Stimulated activated CD4-positive, alpha-beta T cell treated with anti-CD3 and anti-CD28 coated beads, Interleukin-2, amount 100 ng/mL, for 24 hours (primary cell): ENCODE data around the gene ALPK1.

Experiments
- DNase-seq, 2 donors: peaks; one replicate each; pipeline ENCODE4 v3.0.0-alpha.2; 2020

Gene ALPK1

DNA sequence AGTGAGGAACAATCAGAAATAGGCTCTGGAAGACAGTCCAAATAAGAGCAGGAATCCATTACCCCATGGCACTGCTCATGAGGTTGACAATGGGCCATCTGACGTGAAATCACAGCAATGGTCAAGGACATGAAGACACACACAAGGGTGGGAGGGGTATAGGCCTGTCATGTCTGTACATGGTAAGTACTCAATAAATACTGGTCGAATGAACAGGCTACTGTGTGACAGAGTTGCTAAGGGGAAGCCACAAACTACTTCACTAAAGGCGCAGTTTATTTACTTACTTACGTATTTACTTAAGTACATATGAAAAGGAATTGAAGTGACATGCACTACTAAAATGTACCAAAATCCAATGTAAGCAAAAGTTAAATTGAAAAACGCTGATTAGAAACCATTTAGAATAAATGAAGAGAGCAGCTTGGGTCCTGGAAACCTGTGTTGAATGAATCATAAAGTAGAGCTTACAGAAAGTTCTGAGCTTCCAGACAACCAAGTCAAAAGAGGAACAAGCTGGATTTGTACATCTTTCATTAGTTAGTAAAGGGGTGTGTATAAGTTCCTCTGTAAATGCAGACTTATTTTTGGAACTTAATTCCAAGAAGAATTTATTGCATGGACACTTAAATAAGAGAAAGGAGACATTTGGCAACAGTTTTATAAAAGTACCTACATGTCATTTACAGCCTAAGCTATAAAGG, 32.7 kb downstream of the ALPK1 start:
- no peak for DNase-seq

DNA sequence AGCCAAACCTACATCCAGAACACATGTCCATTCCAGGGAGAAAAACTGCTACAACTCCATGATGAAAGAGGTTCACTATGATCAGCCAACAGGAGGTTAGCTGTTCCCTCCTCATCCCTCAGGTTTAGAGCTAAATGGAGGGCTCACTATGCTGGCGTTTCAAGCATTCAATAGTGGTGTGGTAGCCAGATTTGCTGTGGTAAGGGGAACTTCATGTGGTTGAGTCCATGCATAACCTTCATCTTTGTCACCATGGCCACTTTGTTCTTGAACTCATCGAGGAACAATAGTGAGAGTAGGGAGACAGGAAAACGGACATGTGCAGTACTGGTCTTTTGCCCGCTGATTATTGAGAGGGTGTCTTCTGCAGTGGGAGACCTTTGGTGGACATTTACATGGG, 33.8 kb downstream of the ALPK1 start:
- no peak for DNase-seq

DNA sequence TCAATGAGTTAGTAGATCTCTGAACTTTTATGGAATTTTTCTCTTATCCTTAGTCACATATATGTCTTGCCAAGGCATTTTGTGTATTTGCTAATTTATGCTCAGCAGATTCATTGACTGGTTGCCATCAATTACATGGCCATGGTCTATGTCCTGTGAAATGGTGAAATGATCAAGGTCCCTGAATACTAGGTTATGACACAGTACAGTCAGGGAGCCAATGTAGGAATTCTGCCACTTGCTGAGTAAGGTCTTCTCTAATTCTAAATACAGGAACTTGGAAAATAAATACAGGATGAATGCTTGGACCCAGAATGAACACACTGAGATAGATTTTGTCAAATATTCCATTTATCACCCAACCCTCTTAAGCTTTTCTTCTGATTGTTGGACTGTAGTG, 35.2 kb downstream of the ALPK1 start:
- DNase-seq: no peak

DNA sequence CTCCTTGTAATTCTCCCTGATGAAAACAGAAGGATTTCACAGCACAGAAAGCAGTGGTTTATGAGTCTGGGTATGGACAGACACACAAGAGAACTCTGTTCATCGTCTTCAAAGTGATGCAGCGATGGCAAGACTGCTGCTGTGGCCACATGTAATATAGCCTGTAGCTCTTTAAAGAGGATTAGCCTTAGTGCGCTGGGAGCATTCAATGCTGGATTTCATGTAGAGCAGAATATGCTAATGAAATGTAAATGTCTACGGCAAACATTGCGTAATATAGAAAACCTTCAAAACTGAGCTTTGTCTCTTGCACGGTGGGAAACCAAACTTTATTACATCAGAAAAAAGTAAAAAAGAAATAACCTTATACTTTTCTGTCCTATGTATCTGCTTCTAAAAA, 42.9 kb downstream of the ALPK1 start:
- DNase-seq: no peak

DNA sequence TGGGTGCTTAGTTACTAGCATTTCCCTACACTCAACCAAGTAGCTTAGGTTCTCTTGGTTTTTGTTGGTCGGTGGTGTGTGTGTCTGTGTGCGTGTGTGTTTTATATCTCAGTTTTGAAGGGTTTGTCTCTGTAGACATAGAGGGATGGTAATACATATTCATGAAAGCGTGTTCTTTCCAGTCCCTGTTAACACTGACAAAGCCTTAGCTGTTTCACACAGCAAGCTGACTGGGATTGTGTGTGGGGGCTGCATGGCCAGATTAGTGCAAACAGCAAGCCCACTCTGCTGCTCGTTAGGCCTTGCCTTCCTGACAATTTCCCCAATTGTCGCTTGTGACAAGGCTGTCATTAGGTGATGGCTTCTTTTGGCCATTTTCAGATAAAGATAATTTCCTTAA, 43.9 kb downstream of the ALPK1 start:
- no peak for DNase-seq

DNA sequence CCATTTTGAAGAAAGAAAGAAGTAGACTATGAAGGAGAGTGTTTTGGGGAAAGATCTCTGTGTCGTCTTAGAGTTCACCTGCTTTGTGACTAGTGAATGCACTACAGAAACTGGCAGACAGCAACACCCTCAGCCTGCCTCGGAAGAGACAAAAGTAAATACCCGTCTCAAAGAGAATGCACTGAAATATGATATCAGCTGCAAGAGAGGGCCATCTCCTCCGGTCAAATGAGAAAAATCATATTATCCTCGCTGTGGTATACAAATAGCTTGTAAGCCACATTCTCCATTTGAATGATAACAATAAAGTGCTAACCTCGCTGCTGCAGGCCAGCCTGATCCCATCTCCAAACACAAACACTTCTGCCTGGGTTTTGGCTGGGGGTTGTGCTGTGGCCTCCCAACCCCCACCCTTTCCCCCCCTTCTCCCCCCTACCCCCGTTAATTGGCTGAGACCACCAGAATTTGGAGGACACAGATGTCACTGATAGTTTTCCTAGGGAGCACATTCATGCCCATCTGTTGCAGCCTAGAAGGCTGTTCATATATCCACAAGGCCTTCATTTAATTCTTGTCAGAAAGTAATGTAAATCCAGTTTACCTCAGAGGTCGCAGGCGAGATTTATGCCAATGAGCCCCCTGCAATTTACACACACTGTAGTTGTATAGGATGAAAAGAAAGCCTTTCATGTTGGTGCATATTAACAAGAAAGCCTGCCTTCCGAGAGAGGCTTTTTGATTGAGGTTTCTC, 46.3 kb downstream of the ALPK1 start:
- no peak for DNase-seq

DNA sequence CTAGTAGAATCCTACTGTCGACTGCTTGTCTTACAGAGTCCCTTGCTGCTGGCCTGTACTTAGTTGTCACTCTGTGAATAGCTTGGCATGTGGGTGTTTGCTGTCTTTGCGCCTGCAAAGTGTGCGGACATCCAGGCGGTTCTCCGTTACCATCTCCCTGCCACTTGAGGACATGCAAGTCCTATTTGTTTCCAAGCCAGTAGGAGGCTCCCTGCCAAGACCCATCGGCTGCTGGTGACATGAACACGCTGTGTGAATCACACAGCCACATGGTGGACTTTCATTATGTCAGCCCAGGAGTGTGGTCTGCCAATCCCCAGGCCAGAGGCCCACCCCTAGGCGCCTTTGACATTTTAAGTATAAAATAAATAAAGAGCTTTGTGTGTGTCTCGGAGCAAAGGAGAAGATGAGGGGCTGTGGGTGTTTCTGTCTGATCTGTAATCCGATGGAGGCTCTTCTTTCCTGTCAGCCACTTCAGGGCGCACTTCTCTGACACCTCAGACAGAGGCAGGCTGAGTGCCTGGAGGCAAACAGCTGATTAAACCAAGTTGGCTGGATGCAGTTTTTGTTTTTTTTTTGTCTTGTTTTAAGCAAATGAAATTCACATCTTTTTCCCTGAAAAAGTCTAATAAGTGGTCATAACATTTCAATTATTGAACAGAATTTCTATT, 51.5 kb downstream of the ALPK1 start:
- no peak for DNase-seq

DNA sequence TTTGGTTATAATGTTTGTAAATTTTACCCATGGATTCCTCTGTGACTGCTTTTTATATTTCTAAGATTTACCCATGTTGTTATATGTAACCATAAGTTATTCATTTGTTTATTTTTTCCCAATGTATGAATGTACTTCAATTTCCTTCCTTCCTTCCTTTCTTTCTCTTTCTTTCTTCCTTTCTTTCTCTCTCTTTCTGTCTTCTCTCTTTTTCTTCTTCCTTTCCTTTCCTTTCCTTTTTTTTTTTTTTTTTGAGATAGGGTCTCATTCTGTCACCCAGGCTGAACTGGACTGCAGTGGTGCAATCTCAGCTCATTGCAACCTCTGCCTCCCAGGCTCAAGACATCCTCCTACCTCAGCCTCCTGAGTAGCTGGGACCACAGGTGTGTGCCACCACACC, 55.6 kb downstream of the ALPK1 start:
- DNase-seq: no peak

DNA sequence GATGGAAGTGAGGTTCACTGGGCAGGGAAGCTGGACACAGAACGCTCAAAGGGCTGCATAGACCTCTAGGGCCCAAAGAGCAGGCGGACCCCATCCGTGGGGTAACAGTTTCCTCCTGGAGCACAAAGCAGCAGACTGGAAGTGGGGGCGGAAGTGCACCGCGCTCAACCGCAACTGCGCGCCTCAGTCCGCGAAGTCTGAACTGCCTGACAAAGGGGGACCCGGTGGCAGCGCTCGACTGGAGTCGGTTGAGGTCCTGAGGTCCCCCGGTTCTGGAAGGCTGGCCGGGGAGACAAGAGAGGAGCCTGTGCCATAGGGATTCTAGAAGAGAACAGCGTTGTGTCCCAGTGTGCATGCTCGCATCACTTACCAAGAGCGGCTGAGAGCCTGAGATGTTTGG, 58.5 kb downstream of the ALPK1 start:
- no peak for DNase-seq

DNA sequence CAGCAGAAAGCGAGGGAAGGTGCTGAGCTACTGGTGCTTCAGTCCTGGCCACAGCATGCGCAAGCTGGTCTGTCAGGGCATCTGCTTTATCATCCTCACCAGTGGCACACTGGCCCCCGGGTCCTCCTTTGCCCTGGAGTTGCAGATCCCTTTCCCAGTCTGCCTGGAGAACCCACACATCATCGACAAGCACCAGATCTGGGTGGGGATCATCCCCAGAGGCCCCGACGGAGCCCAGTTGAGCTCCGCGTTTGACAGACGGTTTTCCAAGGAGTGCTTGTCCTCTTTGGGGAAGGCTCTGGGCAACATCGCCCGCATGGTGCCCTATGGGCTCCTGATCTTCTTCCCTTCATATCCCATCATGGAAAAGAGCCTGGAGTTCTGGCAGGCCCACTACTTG, 60.3 kb downstream of the ALPK1 start:
- no peak for DNase-seq

DNA sequence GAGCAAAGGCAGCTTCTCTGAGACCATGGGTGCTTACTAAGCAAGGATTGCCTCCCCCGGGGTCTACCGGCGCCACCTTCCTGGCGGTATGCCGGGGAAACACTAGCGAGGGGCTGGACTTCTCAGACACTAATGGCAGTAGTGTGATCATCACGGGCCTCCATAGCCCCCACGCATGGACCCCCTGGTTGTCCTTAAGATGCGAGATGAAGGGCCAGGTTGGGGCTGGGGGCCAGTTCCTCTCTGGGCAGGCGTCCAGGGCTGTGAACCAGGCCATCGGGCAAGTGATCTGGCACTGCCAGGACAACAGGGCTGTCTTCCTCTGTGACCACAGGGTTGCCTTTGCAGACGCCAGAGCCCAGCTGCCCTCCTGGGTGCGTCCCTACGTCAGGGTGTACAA, 60.7 kb downstream of the ALPK1 start:
- no peak for DNase-seq

DNA sequence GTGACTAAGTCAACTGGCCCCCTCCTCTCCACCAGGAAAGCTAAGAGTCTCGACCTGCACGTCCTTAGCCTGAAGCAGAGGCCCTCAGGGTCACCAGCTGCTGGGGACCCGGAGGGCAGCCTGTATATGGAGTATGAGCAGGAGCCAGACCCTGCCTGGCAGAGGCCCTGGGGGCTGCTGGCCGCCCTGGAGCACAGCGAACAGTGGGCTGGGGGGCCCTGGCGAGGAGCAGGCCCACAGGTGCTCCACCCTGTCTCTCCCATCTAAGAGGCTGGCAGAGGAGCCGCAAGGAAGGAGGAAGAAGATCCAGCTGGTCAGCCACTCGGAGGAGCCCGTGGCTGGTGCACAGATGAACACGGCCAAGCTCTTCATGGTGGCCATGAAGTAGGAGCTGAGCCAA, 61.2 kb downstream of the ALPK1 start:
- no peak for DNase-seq

DNA sequence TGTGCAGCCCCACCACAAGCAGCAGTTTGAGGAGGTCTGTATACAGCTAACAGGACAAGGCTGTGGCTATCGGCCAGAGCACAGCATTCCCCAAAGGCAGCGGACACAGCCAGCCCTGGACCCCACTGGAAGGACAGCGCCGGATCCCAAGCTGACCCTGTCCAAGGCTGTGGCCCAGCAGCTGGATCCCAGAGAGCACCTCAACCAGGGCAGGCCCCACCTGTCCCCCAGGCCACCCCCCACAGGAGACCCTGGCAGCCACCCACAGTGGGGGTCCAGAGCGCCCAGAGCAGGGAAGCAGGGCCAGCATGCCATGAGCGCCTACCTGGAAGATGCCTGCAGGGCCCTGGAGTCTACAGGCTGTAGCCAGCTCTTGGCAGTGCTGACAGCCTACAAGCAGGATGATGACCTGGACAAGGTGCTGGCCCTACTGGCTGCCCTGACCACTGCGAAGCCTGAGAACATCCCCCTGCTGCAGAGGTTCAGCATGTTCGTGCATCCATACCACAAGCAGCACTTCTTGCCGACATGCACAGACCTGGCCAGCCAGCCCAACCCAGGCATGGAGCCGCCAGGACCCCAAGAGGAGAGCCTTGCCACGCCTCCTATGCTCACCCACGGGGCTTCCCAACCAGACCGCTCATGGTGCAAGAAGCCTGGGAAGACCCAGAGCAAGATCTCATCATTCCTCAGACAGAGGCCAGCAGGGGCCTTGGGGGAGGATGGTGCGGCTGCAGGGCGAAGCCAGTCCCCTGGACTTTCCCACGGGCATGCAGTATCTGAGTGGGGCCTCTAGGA, 62.0 kb downstream of the ALPK1 start:
- no peak for DNase-seq

DNA sequence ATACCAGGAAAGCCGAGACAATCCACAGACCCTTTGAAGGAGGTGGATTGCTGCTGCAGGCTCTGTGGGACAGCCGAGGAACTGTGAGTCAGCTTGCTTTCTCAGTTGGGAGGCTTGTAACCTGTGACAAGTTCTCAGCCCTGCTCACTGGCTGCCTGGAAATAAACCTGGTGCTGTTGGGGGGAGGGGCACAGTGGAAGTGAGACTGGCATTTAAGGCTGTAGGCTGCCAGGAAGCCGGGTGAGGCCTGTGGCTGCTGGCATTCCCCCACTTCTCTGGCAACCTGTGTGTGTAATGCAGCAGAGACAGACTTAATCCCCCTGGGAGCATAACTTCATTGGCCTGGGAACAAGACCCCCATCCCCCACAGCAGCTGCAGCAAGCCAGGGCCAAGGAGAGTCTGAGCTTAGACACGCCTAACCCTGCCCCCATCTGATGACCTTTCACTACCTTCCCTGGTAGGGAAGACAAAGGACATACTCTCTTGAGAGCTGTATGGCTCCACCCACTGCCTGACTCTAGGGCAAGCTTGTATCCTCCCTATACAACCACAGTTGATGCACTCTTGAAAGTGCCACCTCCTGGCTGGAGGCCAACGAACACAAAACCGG, 64.1 kb downstream of the ALPK1 start:
- DNase-seq: no peak

DNA sequence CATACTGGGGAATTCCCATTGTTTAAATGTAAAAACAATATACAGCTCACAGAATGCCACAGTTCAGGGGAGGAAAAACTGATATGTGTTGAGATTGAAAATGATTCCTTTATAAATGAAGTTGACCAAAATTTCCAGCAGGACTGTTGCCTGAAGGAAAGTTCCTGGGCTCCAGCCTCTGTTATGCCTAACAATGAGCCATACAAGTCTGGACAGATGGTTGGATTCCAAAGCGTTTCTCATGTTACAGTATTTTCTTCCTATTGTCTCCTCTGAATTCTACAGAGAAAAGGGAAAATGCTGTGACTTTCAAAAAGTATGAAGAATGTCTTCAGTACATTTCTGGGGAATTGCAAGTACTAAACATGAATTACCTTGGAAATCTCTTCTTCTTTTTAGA, 73.3 kb downstream of the ALPK1 start:
- DNase-seq: no peak

DNA sequence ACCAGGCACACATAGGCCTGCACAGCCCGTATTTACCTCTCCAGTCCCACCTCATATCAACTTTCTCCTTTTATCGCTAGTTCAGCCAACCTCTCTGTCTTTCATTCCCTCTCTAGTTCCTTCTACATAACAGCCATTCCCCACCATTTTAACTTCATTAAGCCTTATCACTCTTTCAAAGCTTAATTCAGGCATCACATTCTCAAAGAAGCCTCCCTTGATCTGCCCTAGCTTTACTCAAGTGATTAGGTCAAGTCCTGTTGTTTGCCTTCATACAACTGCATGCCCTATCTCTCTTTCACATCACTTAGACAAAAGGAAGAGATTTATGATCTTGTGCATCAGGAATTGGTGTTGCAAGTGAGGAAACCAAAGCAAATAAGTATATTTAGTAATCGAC, 74.2 kb downstream of the ALPK1 start:
- DNase-seq: no peak

DNA sequence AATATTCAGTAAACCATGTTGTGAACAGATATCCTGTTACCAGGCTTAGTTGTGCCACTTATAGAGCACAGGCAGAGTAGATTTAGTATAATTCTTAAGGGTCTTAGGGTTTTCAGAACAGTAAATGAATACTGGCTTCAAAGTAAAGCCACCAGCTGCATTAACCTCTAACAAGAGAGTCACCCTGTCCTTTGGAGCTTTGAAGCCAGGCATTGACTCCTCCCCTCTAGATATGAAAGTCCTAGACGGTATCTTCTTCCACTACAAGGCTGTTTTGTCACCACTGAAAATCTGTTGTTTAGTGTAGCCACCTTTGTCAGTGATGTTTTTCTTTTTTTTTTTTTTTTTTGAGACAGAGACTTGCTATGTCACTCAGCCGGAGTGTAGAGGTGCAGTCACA, 77.7 kb downstream of the ALPK1 start:
- DNase-seq: no peak

DNA sequence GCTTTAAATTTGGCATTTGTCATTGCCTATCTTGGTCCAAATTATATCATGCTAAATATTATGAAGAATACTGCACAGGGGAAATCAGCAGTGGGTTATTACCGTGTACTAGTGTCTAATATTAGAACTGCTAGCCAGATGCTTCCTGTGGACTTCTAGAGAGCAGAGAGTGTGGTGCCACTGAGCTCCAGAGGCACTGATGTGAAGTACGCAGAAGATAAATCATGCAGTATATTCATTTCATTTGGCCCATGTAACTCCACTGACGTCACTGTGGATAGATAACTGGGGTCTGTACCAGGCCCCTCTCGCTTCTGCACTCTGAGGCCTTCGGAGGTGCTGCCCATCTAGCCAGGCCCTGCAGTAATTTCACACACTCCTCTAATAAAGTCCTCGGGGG, 80.0 kb downstream of the ALPK1 start:
- DNase-seq: no peak

DNA sequence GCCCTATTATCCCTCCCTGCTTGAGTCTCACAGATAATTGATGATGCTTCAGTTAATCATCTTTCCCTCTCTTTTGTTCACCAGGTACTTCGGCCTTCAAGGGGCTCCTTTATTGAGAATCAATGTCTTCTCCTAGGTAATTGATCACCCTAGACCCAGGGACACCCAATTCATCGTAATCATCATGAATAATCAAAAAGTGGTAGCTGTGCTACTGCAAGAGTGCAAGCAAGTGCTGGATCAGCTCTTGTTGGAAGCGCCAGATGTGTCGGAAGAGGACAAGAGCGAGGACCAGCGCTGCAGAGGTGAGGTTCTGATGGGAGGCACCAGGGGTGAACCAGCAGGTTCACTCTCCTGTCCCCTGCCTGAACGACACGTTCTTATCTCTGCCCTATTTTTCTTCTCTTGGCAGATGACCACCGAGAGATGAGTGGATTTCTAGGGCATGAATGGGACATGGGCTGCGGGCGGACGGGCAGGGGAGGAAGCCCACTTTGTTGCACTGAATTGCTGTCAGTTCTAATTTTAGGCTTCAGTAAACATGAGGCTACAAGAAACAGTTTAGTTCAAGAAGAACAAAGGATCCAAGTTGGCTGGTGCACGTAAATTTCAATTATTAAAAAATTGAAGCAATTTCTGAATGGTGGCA, 80.5 kb downstream of the ALPK1 start:
- no peak for DNase-seq

DNA sequence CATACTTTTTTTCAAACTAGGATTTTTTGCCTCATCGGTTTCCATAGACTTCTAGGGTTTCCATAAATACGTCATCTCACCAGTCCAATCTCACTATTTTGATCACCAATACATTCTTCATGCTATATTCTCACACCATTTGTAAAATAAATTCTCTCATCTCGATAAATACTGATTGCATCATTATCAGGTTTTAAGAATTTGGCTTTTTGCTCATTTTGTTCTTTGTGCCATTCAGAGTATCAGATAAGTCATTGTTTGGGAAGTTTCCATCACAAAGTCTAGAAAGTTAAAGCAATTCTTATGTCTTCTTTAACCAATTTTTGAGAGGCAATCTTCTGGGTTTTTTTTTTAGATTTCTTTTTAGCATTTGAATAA, 81.1 kb downstream of the ALPK1 start:
- no peak for DNase-seq

DNA sequence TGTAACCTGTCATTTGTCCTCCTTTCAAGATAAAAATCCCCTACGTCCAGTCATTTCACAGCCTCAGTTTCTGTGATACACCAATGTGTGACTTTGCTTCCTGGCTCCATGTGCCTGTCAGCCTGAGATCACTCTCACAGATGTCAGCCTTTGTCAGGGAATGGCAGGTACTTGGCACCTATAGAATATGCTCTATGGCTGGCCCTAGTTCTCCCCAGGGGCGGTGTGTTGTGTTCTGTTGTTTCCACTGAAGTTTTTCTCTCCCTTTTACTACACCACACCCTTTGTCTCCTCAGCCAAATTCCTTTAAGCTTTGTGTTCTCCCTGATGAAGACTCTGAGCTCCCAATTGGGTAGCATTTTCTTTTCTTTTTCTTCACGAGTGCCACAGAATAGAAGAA, 81.7 kb downstream of the ALPK1 start:
- no peak for DNase-seq

DNA sequence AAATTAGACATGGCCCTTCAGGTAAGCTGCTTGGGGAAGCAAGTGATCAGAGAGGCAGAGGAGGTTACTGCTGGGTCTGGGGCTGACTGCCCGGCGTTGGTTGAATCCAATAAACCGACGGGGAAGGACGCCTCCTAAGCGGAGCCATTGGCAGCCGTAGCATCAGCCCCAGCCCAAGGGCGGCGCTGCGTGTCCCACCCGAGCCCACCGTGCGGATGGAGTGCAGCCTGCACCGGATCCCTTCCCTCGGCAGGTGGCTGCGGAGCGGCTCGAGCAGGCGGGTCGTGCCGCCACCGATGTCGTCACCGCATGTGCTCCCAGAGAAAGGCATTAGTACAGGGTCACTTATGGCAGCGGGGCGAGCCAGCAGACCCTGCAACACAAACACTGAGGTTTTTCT, 82.1 kb downstream of the ALPK1 start:
- no peak for DNase-seq
